Activated naive CD8-positive, alpha-beta T cell treated with anti-CD3 and anti-CD28 coated beads for 36 hours (primary cell): ENCODE data around the gene C20orf202. TPM values are rescaled to one million over a fixed set of nuclear protein-coding genes. Genes with fewer than 3 reads are reported as not detected.

Source experiments
- DNase-seq: peaks from one replicate; pipeline ENCODE4 v3.0.0; 2021
- H3K27ac Mint-ChIP-seq: one replicate; pipeline ENCODE4 v1.8.0; 2022; ENCODE audit warnings: mild to moderate bottlenecking, moderate library complexity, mixed read lengths
- H3K27me3 Mint-ChIP-seq: one replicate; pipeline ENCODE4 v1.8.0; 2022; ENCODE audit warnings: mild to moderate bottlenecking, mixed read lengths
- H3K36me3 Mint-ChIP-seq: one replicate; pipeline ENCODE4 v1.8.0; 2021; ENCODE audit warnings: mild to moderate bottlenecking, mixed read lengths
- H3K4me1 Mint-ChIP-seq: one replicate; pipeline ENCODE4 v1.8.0; 2021; ENCODE audit warnings: mixed read lengths
- H3K4me3 Mint-ChIP-seq: one replicate; pipeline ENCODE4 v1.8.0; 2022; ENCODE audit warnings: mild to moderate bottlenecking, moderate library complexity, mixed read lengths
- H3K9me3 Mint-ChIP-seq: one replicate; pipeline ENCODE4 v1.8.0; 2022; ENCODE audit warnings: mixed read lengths
- total RNA-seq, 2 experiments: library from RNA; stranded (reverse); gene quantifications; one replicate each; pipeline ENCODE4 v1.2.3, GENCODE V29; 2021

C20orf202 gene
- not detected for total RNA-seq

DNA sequence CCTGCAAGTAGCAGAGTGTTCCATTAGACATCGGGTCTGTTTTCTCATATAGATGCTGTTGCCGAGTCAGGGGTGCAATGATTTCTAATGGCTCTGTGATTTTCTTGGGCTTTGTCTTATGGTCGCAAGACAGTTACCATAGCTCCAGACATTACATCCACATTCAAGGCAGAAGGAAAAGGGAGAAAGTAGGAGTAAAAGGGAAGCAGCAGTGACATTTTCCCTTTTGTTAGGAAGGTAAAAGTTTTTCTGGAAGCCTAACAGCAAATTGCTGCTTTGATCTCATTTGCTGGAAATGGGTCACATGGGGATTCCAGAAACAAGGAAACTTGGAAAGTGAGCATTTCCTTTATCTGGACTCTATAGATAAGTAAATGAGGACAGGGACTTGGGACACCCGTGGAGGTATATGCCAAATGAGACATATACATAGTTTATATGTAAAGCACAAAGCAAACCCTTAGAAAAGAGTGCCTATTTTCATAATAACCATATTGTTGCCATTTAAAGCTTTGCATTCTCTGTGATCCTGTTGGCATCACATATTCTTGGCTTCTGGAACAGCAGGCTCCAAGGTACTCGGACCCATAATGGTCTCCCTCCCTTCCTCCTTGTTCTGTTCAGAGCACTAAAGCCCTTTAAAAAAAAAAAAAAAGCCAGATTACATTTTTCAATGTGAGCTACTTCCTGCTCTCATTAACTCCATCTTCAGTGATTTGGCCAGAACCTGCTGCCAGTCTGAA lies at the start of gene C20orf202:
TSS of gene C20orf202 (plus strand) at position 693 of the 743 bp plus-strand sequence. CDS start 132 bp downstream, outside the sequence.
- no peak for DNase-seq
- H3K9me3 Mint-ChIP-seq, result no peaks in the 10 kb centered on the region
- H3K4me3 Mint-ChIP-seq, result no peak within 1 kb of the TSS
- H3K4me1 Mint-ChIP-seq, result no peaks in the 10 kb centered on the region
- no peak within 1 kb of the TSS for H3K27ac Mint-ChIP-seq
- no peaks in the 10 kb centered on the region for H3K27me3 Mint-ChIP-seq
- no peaks in the 10 kb centered on the region for H3K36me3 Mint-ChIP-seq

DNA sequence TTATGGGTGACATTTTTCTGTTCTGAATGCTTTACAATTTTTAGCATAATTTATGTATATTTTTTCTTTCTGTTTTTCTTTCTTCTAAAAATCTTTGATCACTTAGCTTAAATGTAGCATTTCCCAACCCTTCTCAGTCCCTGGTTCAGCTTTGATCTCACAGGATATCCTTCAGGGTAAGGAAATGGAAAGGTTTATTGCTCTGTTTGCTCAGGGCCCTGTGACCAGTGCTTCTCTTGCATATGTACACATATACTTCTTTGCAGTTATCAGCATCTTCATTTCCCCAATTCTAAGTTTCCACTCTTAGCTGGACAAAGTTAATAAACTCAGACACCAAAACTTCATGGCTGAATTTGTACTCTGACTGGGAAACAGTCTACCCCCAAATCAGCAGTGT lies 49.0 kb upstream of the C20orf202 start:
- Mint-ChIP-seq H3K36me3 (peaks cover 50% of the 10 kb centered on the region), H3K27me3 (no peaks in the 10 kb centered on the region)

DNA sequence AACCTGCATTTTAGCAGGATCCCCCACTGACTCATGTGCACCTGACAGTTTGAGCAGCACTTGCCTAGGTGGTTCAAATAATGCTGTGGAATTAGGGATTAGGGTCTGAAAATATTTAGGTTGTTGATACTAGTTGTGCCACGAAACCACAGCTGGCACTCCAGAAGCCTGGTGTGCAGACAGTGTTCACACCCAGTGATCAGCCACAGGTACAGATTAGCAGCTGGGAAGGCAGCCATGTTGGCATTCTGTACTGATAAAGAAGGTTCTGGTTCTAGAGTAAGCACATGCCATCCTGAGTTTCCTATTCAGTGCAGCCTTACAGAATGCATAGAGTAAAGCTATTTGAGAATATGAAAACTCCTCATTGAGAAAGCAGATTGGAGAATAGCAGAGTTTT lies 48.6 kb upstream of the C20orf202 start:
- DNase-seq, result no peak
- peaks cover 5% of the 10 kb centered on the region for H3K4me1 Mint-ChIP-seq
- no peaks in the 10 kb centered on the region for H3K9me3 Mint-ChIP-seq
- H3K4me3 Mint-ChIP-seq, result no peak overlapping the region
- no peak overlapping the region for H3K27ac Mint-ChIP-seq
- no peaks in the 10 kb centered on the region for H3K27me3 Mint-ChIP-seq
- H3K36me3 Mint-ChIP-seq, result peaks cover 47% of the 10 kb centered on the region

More for the DNA sequence above, 49.0 kb upstream of the C20orf202 start:
- DNase-seq, result no peak
- H3K9me3 Mint-ChIP-seq, result no peaks in the 10 kb centered on the region
- no peak overlapping the region for H3K27ac Mint-ChIP-seq
- peaks cover 5% of the 10 kb centered on the region for H3K4me1 Mint-ChIP-seq
- H3K4me3 Mint-ChIP-seq, result no peak overlapping the region

DNA sequence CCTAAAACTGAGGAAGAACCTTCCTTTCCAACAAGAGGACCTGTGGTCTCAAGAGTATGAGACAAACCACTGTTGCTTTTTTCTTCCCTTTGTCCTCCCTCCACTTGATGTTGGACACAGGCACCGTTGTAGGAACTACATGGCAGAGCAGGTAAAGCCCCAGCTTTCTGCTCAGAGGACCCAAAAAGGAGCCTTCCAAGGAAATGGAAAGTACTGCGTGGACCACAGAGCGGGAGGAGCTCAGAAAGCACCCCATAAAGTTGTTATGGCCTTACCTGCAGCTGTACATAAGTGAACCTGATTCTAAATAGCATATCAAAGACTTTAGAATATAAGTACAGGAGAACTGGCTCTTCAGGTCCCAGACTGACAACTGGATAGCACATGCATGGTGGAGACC lies 47.9 kb upstream of the C20orf202 start:
- H3K27me3 Mint-ChIP-seq, result no peaks in the 10 kb centered on the region
- peaks cover 46% of the 10 kb centered on the region for H3K36me3 Mint-ChIP-seq
- no peaks in the 10 kb centered on the region for H3K9me3 Mint-ChIP-seq
- no peak for DNase-seq
- no peak overlapping the region for H3K27ac Mint-ChIP-seq
- peaks cover 5% of the 10 kb centered on the region for H3K4me1 Mint-ChIP-seq
- no peak overlapping the region for H3K4me3 Mint-ChIP-seq

DNA sequence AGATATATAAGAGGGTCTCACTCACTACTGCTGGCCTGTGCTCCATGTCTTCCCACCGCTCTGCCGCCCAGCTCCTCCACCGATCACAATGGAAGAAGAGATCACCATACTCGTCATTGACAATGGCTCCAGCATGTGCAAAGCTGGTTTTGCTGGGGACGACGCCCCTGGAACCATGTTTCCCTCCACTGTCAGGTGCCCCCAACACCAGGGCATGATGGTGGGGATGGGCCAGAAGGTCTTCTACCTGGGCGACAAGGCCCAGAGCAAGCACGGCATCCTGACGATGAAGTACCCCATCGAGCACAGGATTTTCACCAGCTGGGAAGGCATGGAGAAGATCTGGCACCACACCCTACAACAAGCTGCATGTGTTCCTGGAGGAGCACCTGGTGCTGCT lies 42.8 kb upstream of the C20orf202 start:
- H3K27ac Mint-ChIP-seq, result no peak overlapping the region
- peaks cover 4% of the 10 kb centered on the region for H3K4me1 Mint-ChIP-seq
- H3K4me3 Mint-ChIP-seq, result no peak overlapping the region
- H3K36me3 Mint-ChIP-seq, result peaks cover 26% of the 10 kb centered on the region
- H3K9me3 Mint-ChIP-seq, result no peaks in the 10 kb centered on the region
- DNase-seq, result no peak
- H3K27me3 Mint-ChIP-seq, result no peaks in the 10 kb centered on the region

DNA sequence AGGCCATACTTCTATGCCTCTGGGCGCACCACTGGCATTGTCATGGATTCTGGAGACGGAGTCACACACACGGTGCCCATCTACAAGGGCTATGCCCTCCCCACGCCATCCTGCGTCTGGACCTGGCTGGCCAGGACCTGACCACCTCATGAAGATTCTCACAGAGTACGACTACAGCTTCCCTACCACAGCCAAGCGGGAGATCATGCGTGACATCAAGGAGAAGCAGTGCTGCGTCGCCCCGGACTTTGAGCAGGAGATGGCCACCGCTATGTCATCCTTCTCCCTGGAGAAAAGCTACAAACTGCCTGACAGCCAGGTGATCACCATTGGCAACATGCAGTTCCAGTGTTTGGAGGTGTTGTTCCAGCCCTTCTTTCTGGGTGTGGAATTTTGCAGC lies 42.3 kb upstream of the C20orf202 start:
- Mint-ChIP-seq H3K4me1 (peaks cover 4% of the 10 kb centered on the region), H3K36me3 (peaks cover 24% of the 10 kb centered on the region), H3K9me3 (no peaks in the 10 kb centered on the region), H3K4me3 (no peak overlapping the region), H3K27ac (no peak overlapping the region), H3K27me3 (no peaks in the 10 kb centered on the region)
- DNase-seq, result no peak

DNA sequence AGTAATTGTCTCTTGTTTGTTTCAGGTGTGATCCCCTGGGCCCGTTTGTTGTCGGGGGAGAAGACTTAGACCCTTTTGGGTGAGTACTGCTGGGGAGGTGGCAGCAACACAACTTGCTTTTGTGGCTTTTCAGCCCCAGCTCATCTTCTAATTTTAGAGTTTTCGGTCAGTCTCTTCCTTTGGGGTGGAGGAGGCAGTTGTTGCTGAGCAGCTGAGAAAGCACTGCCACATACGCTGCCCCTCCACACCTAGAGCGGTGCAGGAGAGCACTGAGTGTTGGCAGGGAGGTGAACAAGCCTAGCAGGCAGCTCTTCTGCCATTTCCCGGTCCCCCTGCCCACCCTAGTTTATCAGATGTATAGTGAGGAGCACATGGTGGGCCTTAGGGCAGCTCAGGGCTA lies 40.1 kb upstream of the C20orf202 start:
- no peak for DNase-seq
- peaks cover 4% of the 10 kb centered on the region for H3K4me1 Mint-ChIP-seq
- no peaks in the 10 kb centered on the region for H3K9me3 Mint-ChIP-seq
- peaks cover 32% of the 10 kb centered on the region for H3K36me3 Mint-ChIP-seq
- H3K27ac Mint-ChIP-seq, result no peak overlapping the region
- H3K4me3 Mint-ChIP-seq, result no peak overlapping the region
- no peaks in the 10 kb centered on the region for H3K27me3 Mint-ChIP-seq

DNA sequence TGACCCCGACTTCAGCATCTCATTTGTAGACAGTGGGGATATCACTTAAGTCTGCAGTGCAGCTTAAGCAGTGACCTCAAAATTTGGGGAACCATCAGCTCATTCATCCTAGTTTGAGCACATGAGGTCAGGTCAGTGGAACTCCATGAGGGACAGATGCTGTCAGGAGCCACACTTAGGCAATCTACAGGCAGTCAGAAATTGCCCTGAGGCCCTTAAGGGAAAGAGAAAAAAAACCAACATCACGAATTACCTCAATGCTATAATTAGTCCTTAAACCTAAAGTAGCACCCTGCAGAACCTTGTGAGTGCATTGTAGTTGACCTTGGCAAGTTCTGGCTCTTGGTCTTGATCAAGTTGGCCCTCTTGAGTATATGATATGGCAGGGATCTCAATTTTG lies 39.6 kb upstream of the C20orf202 start:
- H3K36me3 Mint-ChIP-seq, result peaks cover 35% of the 10 kb centered on the region

DNA sequence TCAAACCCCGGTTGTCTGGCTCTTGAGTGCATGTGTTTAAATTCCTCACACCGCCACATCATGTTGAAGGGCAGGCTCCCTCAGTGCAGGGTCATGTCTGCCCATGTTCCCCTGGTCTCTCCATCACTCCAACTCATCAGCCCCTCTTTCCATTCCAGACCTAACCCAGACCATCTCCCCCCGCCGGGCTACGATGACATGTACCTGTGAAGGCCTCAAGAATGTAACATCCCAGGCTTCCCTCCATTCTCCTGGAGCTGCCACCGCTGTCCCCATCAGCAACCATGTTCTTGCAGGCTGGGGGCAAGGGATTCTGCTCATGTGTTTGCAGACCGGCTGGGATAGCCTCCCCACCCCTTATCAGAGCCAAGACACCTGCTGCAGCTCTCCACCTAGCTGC lies 38.4 kb upstream of the C20orf202 start:
- no peaks in the 10 kb centered on the region for H3K27me3 Mint-ChIP-seq
- no peaks in the 10 kb centered on the region for H3K9me3 Mint-ChIP-seq
- H3K27ac Mint-ChIP-seq, result peak overlapping the region; percentile 47
- H3K4me1 Mint-ChIP-seq, result peaks cover 4% of the 10 kb centered on the region
- peaks cover 39% of the 10 kb centered on the region for H3K36me3 Mint-ChIP-seq
- DNase-seq, result no peak
- no peak overlapping the region for H3K4me3 Mint-ChIP-seq

More for the DNA sequence above, 39.6 kb upstream of the C20orf202 start:
- H3K27me3 Mint-ChIP-seq, result no peaks in the 10 kb centered on the region
- H3K4me3 Mint-ChIP-seq, result no peak overlapping the region
- H3K4me1 Mint-ChIP-seq, result peaks cover 4% of the 10 kb centered on the region
- no peaks in the 10 kb centered on the region for H3K9me3 Mint-ChIP-seq
- H3K27ac Mint-ChIP-seq, result no peak overlapping the region
- DNase-seq, result no peak

DNA sequence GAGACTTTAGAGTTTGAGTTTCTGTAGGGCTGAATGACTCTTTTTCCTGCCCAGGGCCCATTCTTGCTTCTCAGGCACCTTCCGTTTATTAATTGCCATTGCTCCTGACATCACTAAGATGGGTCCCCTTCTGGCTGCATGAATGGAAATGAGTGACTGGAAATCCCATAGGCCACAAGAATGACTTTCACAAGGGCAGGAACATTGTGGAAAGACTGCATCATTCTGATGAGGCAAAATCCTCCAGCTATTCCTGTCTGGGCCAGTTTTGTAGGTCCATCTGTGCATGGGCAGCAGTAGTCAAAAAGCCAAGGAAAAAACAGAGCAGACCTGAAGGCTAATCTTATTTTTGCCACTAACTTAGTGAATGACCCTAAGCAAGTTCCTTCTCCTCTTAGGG lies 37.7 kb upstream of the C20orf202 start:
- Mint-ChIP-seq H3K4me1 (peaks cover 4% of the 10 kb centered on the region), H3K27ac (peak overlapping the region; percentile 21), H3K27me3 (no peaks in the 10 kb centered on the region), H3K36me3 (peaks cover 42% of the 10 kb centered on the region), H3K4me3 (no peak overlapping the region), H3K9me3 (no peaks in the 10 kb centered on the region)
- no peak for DNase-seq

DNA sequence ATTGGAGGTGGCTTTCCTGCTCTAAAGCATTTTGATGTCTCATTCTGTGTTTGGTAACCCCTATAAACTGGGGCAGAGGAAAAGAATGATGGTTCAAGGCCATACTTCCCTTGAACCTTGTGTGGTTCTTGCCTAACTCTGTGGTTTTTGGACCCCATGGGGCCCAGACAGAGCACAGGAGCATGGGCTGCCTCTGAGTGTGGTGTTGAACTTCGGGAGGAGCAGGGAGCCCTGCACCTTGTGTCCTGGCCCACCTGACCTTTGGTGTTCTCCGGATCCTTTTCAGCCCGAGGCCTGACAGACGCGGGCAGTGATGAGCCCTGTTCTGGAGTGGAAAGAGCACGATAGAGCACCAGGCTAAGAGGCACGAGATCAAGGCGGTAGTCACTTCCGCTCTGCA lies 37.3 kb upstream of the C20orf202 start:
- peaks cover 40% of the 10 kb centered on the region for H3K36me3 Mint-ChIP-seq
- no peak overlapping the region for H3K27ac Mint-ChIP-seq
- H3K4me3 Mint-ChIP-seq, result no peak overlapping the region

DNA sequence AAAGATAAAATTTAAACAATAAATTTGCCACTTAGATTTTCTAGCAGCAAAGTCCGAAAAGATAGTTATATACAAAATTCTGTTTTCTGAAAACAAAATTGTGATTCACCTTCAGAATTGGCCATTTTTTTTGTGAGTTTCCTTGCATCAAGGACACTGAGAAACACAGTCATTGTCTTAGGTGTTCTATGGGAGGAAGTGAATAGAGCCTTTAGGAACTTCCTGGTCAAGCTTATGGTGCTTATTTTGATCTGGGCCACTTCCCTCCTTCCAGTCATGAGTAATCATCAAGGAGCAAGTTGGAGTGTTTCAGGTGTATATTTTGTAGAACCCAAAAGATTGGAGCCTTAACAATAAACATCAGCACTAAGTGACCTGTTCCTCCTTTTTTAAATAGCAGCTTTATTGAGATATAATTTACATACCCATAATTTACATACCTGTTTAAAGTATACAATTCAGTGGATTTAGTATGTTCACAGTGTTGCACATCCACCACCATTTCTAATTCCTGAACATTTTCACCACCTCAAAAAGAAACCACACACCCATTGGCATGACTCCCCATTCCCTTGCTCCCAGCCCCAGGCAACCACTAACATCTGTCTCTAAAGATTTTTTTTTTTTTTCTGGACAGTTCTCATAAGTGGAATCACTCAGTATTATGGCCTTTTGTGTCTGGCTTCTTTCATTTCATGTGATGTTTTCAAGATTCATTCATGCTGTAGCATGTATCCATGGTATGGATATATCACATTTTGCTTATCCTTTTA lies 36.1 kb upstream of the C20orf202 start:
- Mint-ChIP-seq H3K27ac (no peak overlapping the region), H3K4me3 (no peak overlapping the region), H3K9me3 (no peaks in the 10 kb centered on the region), H3K36me3 (peaks cover 42% of the 10 kb centered on the region), H3K4me1 (peaks cover 4% of the 10 kb centered on the region), H3K27me3 (no peaks in the 10 kb centered on the region)
- DNase-seq, result no peak

More for the DNA sequence above, 37.3 kb upstream of the C20orf202 start:
- Mint-ChIP-seq H3K27me3 (no peaks in the 10 kb centered on the region), H3K9me3 (no peaks in the 10 kb centered on the region), H3K4me1 (peaks cover 4% of the 10 kb centered on the region)
- DNase-seq, result no peak

DNA sequence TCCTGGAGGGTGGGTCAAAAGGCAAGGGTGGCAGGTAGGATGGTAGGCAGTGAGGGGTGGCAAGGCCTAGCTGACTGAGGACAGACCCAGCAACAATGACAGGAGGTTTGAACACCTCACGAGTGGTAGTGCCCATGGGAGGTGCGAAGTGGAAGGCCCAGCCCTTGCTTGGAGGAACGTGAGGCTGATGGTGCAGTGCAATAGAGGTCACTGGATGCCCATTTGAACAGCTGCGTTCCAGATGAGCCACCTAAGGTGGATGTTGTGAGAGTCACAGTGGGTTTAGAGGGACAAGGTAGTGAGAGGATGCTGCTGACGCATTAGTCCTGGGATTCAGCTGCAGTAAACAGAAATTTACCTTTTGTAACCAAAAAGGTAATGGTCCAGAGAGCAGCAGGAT lies 34.0 kb upstream of the C20orf202 start:
- Mint-ChIP-seq H3K4me3 (no peak overlapping the region), H3K27ac (no peak overlapping the region), H3K4me1 (peaks cover 4% of the 10 kb centered on the region), H3K9me3 (no peaks in the 10 kb centered on the region), H3K36me3 (peaks cover 40% of the 10 kb centered on the region), H3K27me3 (no peaks in the 10 kb centered on the region)
- no peak for DNase-seq

DNA sequence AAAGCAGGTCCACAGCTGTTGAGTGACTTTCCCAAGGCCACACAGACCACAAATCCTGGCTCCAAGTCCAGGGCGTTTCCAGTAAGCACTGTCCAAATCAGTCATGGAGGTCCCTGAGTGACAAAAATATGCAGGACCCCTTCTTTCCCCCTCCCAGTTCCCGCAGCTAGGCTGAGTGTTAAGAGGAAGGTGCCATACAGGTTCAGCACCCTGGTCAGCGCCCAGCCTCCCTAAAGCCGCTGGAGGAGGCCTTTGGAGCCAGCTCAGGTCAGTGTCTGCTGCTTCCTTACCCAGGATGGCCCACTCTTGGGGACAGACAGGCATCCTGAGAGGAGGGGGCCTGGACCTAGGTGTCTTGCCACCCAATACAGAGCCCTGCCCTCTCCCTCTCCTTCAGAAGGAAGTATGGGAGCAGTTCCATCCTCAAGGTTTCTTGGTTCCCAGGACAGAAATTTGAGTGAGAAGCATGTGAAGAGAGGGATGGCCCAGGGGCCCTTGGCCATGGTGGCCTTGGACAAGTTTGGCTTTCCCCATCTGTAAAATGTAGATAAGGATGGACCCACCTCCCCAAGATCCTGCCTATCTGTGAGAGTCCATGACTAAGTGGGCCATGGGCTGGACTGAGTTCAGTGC lies 31.7 kb upstream of the C20orf202 start:
- Mint-ChIP-seq H3K27ac (no peak overlapping the region), H3K36me3 (peaks cover 24% of the 10 kb centered on the region), H3K27me3 (no peaks in the 10 kb centered on the region), H3K4me1 (no peaks in the 10 kb centered on the region), H3K9me3 (no peaks in the 10 kb centered on the region), H3K4me3 (no peak overlapping the region)
- no peak for DNase-seq

DNA sequence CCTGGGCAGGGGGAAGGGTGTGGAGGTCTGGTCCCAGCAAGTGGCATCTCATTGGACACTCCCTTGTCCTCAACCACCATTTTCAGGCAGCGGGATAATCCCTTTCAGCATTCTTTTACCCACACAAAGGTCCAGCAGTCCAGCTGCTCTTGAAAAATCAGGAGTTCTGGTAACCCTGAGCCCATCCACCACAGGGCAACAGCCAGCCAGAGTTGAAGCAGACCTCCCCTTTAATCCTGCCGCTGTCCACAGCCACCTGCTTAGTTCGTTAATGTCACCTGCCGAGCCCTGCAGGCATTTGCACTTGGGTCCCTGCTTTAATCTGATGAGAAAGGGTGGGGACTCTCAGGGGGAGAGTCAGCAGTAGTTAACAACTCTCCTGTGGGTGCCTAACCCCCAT lies 29.6 kb upstream of the C20orf202 start:
- Mint-ChIP-seq H3K4me3 (no peak overlapping the region), H3K9me3 (no peaks in the 10 kb centered on the region), H3K36me3 (peaks cover 14% of the 10 kb centered on the region), H3K4me1 (no peaks in the 10 kb centered on the region), H3K27me3 (no peaks in the 10 kb centered on the region), H3K27ac (no peak overlapping the region)
- no peak for DNase-seq
